GM12878 (cell line): ENCODE results near the gene TAF4. TPM values are rescaled to one million over a fixed set of nuclear protein-coding genes. Genes with fewer than 3 reads are reported as not detected.

ENCODE experiments used
- ATAC-seq: fragments of 200-7000 bp; cut with Tn5 transposase; 3 replicates; pipeline ENCODE4 v1.9.1; 2020; ENCODE audit warnings: mild to moderate bottlenecking, moderate library complexity
- BruUV-seq: library from RNA; stranded (reverse); fragments of 400-500 nt; replicated peaks from 2 replicates; lab custom pipeline; 2021; lab: Mats Ljungman, UMichigan
- CTCF ChIA-PET: fragments of 300-600 bp; sonication (Branson Sonifier 250); formaldehyde crosslinking; extraction: SDS; loops from one replicate; lab custom pipeline; 2021; ENCODE audit warnings: inconsistent platforms; lab: Yijun Ruan, JAX
- POLR2A ChIA-PET: fragments of 350-600 bp; formaldehyde crosslinking; extraction: SDS; loops from one replicate; lab custom pipeline; 2021; ENCODE audit warnings: inconsistent platforms; lab: Charles Lee
- RAD21 ChIA-PET: fragments of 300-600 bp; sonication (Branson Sonifier 250); formaldehyde crosslinking; loops from one replicate; lab custom pipeline; 2023; ENCODE audit warnings: antibody characterized with exemption; ENCODE audit not compliant: unreplicated experiment; lab: Charles Lee
- SMC1A ChIA-PET: fragments of 300-600 bp; sonication (Branson Sonifier 250); formaldehyde crosslinking; loops from one replicate; lab custom pipeline; 2023; ENCODE audit not compliant: unreplicated experiment, uncharacterized antibody; lab: Charles Lee
- DNase-seq: peaks from one replicate; pipeline ENCODE4 v3.0.0-alpha.2; 2011; ENCODE audit warnings: low read depth, low spot score
- FAIRE-seq: peaks from 3 replicates; lab custom pipeline; 2011; peaks lifted over from hg19 to GRCh38; lab: Jason Lieb, UNC
- H2AFZ ChIP-seq: 2 replicates; pipeline ENCODE4 v1.6.0; 2011; ENCODE audit warnings: low read depth, low read length, control low read depth; ENCODE audit not compliant: control insufficient read depth
- H3K27ac ChIP-seq: 2 replicates; pipeline ENCODE4 v1.5.1; 2011; ENCODE audit warnings: control low read depth; ENCODE audit not compliant: control insufficient read depth, insufficient read depth
- H3K27me3 ChIP-seq, 2 experiments: replicated peaks in 1 of 2; 2 replicates each; pipeline versions ENCODE4 v1.6.0 to v1.6.1; 2011; ENCODE audit warnings: low read length in 1 of 2; ENCODE audit not compliant: control insufficient read depth in 2 of 2, insufficient read depth in 2 of 2
- H3K36me3 ChIP-seq, 2 experiments: 2 replicates each; pipeline ENCODE4 v1.5.1; 2011; ENCODE audit warnings: low read length in 1 of 2; ENCODE audit not compliant: control insufficient read depth in 2 of 2, insufficient read depth in 2 of 2
- H3K4me1 ChIP-seq: 2 replicates; pipeline ENCODE4 v1.6.1; 2011; ENCODE audit warnings: mild to moderate bottlenecking, low read length, moderate library complexity, mixed read lengths; ENCODE audit not compliant: control insufficient read depth, insufficient read depth
- H3K4me2 ChIP-seq: 2 replicates; pipeline ENCODE4 v1.6.0; 2011; ENCODE audit warnings: control low read depth; ENCODE audit not compliant: control insufficient read depth, insufficient read depth
- H3K4me3 ChIP-seq: fragments of 200-600 bp; sonication (generic); 2 replicates; pipeline ENCODE4 v1.5.1; 2016
- H3K79me2 ChIP-seq: 2 replicates; pipeline ENCODE4 v1.6.0; 2011; ENCODE audit warnings: low read length; ENCODE audit not compliant: control insufficient read depth, insufficient read depth
- H3K9ac ChIP-seq: 2 replicates; pipeline ENCODE4 v1.8.0; 2011; ENCODE audit warnings: low read length, control low read depth, mixed read lengths; ENCODE audit not compliant: control insufficient read depth, insufficient read depth
- H3K9me3 ChIP-seq: replicated peaks from 3 replicates; pipeline ENCODE4 v1.5.1; 2011; ENCODE audit warnings: mild to moderate bottlenecking, low read length; ENCODE audit not compliant: control insufficient read depth, insufficient read depth
- H4K20me1 ChIP-seq: 2 replicates; pipeline ENCODE4 v1.6.0; 2011; ENCODE audit not compliant: control insufficient read depth, insufficient read depth
- BACH1 ChIP-seq: fragments of 450-650 bp; IDR thresholded peaks from 2 replicates; pipeline ENCODE4 v1.6.1; 2017; ENCODE audit warnings: mild to moderate bottlenecking, borderline replicate concordance
- CBX3 ChIP-seq: fragments of 200-600 bp; sonication (generic); IDR thresholded peaks from 2 replicates; pipeline ENCODE4 v1.6.1; 2016; ENCODE audit warnings: low read depth, borderline replicate concordance
- IRF3 ChIP-seq: fragments of 450-650 bp; IDR thresholded peaks from 2 replicates; pipeline ENCODE4 v1.6.1; 2014; ENCODE audit warnings: mild to moderate bottlenecking
- TAF1 ChIP-seq: IDR thresholded peaks from 2 replicates; pipeline ENCODE4 v1.6.1; 2011; ENCODE audit warnings: mild to moderate bottlenecking, low read depth, low read length, borderline replicate concordance
- WGBS: methylation state at CpG from one replicate; pipeline ENCODE4 v1.1.6; 2016; ENCODE audit warnings: low lambda C conversion rate; ENCODE audit not compliant: insufficient replicate concordance, insufficient coverage; ENCODE audit errors: missing lambda C conversion rate; 5-methylcytosine and 5-hydroxymethylcytosine counted together
- in situ Hi-C: fragments of 300-500 bp; cut with MboI; formaldehyde crosslinking; loops from 9 replicates; pipeline ENCODE4 v1.14.3; 2018; ENCODE audit warnings: mixed read lengths
- intact Hi-C: fragments of 100-400 bp; cut with micrococcal nuclease; formaldehyde crosslinking; loops from one replicate; pipeline ENCODE4 v1.14.2; 2022; ENCODE audit not compliant: unreplicated experiment
- polyA plus RNA-seq, 11 experiments: library from polyadenylated mRNA; depleted of rRNA in 4 of 11; unstranded in 6 of 11; stranded (reverse) in 5 of 11; fragments of >200 nt; fragmentation: Nextera tagmentation in 4 of 11; fragmentation: Illumina TruSeq in 1 of 11; extraction: Ambion mirVana in 4 of 11; extraction: Trizol in 1 of 11; gene quantifications; 1 replicate in 1 of 11; 2 replicates in 10 of 11; pipeline versions ENCODE4 v1.2.1 to v1.2.3, GENCODE V29; 2011 to 2016; ENCODE audit warnings: inconsistent platforms in 2 of 11, missing spikeins in 2 of 11, low read depth in 1 of 11
- total RNA-seq, 4 experiments: library from RNA; depleted of rRNA in 3 of 4; stranded (reverse); fragments of >200 nt in 3 of 4; fragmentation: Illumina TruSeq in 1 of 4; extraction: Trizol in 1 of 4; gene quantifications; 2 replicates each; pipeline versions ENCODE4 v1.2.1 to v1.2.3, GENCODE V29; 2013 to 2021
- TF ChIP-seq, protein P1 (sequence below): IDR thresholded peaks from 2 replicates; pipeline ENCODE4 v1.6.1; 2011; ENCODE audit warnings: low read depth, low read length, improper control_type of control experiment, borderline replicate concordance
- TF ChIP-seq, protein P2 (sequence below): fragments of 450-650 bp; IDR thresholded peaks from 2 replicates; pipeline ENCODE4 v1.6.1; 2018; ENCODE audit warnings: borderline replicate concordance, mild to moderate bottlenecking; ENCODE audit not compliant: partially characterized antibody
- TF ChIP-seq, protein P3 (sequence below): fragments of 450-650 bp; IDR thresholded peaks from 2 replicates; pipeline ENCODE4 v1.6.1; 2016; ENCODE audit warnings: mild to moderate bottlenecking
- TF ChIP-seq, protein P4 (sequence below): fragments of 450-650 bp; IDR thresholded peaks from 2 replicates; pipeline ENCODE4 v1.6.1; 2017; ENCODE audit warnings: mild to moderate bottlenecking

TAF4 gene
- total and polyA plus RNA-seq, 10 of the 15 experiments (the other 5 are each of a cell fraction or from before 2014, with no cell fraction given), result 0.39 to 16.9 (median 3.4) TPM

GRCh38 chr20:62025394-62025793 lies 40.3 kb downstream of the TAF4 start:
- ChIA-PET RAD21 (no interaction called here), POLR2A (no interaction called here), CTCF (no interaction called here), SMC1A (no interaction called here)
- no peak overlapping the region for H2AFZ ChIP-seq
- H3K9ac ChIP-seq, result no peak overlapping the region
- H3K4me1 ChIP-seq, result peaks cover 15% of the 10 kb centered on the region
- no peak overlapping the region for H3K4me2 ChIP-seq
- intact Hi-C loops (no loop called here), in situ Hi-C loops (no loop called here)
- no peak overlapping the region for H3K4me3 ChIP-seq
- H3K9me3 ChIP-seq, result no peaks in the 10 kb centered on the region; the same call in 2 of the 3 replicates
- no peaks in the 10 kb centered on the region for H3K27me3 ChIP-seq
- no peak overlapping the region for H3K27ac ChIP-seq
- 90% methylated on average over 8 of the region's 8 CpGs for WGBS
- H3K79me2 ChIP-seq, result peaks cover 29% of the 10 kb centered on the region
- H3K36me3 ChIP-seq, result peaks cover 0 to 2% of the 10 kb centered on the region in 2 experiments; a peak in 2 of 4 replicates
- FAIRE-seq (no peak), DNase-seq (no peak), ATAC-seq (no peak)
- no peak for TF ChIP-seq IRF3
- TF ChIP-seq, protein P1, sequence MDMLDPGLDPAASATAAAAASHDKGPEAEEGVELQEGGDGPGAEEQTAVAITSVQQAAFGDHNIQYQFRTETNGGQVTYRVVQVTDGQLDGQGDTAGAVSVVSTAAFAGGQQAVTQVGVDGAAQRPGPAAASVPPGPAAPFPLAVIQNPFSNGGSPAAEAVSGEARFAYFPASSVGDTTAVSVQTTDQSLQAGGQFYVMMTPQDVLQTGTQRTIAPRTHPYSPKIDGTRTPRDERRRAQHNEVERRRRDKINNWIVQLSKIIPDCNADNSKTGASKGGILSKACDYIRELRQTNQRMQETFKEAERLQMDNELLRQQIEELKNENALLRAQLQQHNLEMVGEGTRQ, result no peak
- no peak for TF ChIP-seq TAF1
- TF ChIP-seq BACH1, result no peak
- TF ChIP-seq, protein P2, sequence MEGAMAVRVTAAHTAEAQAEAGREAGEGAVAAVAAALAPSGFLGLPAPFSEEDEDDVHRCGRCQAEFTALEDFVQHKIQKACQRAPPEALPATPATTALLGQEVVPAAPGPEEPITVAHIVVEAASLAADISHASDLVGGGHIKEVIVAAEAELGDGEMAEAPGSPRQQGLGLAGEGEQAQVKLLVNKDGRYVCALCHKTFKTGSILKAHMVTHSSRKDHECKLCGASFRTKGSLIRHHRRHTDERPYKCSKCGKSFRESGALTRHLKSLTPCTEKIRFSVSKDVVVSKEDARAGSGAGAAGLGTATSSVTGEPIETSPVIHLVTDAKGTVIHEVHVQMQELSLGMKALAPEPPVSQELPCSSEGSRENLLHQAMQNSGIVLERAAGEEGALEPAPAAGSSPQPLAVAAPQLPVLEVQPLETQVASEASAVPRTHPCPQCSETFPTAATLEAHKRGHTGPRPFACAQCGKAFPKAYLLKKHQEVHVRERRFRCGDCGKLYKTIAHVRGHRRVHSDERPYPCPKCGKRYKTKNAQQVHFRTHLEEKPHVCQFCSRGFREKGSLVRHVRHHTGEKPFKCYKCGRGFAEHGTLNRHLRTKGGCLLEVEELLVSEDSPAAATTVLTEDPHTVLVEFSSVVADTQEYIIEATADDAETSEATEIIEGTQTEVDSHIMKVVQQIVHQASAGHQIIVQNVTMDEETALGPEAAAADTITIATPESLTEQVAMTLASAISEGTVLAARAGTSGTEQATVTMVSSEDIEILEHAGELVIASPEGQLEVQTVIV, result no peak
- TF ChIP-seq, protein P3, sequence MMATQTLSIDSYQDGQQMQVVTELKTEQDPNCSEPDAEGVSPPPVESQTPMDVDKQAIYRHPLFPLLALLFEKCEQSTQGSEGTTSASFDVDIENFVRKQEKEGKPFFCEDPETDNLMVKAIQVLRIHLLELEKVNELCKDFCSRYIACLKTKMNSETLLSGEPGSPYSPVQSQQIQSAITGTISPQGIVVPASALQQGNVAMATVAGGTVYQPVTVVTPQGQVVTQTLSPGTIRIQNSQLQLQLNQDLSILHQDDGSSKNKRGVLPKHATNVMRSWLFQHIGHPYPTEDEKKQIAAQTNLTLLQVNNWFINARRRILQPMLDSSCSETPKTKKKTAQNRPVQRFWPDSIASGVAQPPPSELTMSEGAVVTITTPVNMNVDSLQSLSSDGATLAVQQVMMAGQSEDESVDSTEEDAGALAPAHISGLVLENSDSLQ, result no peak
- TF ChIP-seq, protein P4, sequence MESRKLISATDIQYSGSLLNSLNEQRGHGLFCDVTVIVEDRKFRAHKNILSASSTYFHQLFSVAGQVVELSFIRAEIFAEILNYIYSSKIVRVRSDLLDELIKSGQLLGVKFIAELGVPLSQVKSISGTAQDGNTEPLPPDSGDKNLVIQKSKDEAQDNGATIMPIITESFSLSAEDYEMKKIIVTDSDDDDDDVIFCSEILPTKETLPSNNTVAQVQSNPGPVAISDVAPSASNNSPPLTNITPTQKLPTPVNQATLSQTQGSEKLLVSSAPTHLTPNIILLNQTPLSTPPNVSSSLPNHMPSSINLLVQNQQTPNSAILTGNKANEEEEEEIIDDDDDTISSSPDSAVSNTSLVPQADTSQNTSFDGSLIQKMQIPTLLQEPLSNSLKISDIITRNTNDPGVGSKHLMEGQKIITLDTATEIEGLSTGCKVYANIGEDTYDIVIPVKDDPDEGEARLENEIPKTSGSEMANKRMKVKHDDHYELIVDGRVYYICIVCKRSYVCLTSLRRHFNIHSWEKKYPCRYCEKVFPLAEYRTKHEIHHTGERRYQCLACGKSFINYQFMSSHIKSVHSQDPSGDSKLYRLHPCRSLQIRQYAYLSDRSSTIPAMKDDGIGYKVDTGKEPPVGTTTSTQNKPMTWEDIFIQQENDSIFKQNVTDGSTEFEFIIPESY, result no peak
- TF ChIP-seq CBX3, result no peak
- H4K20me1 ChIP-seq, result no peaks in the 10 kb centered on the region
- BruUV-seq, result no TSS peak
